Left ventricle myocardium inferior (tissue), 1 donor: ENCODE data around the gene ZYG11A. TPM values are rescaled to one million over a fixed set of nuclear protein-coding genes. Genes with fewer than 3 reads are reported as not detected.
"Not testable (repeated sequence)": the region's sequence is repeated elsewhere in the genome, so short reads cannot be mapped to it uniquely, and the experiment has no call there.

ENCODE experiments used
- DNase-seq: peaks from one replicate; pipeline ENCODE4 v3.0.0-alpha.2; 2020
- H3K27ac ChIP-seq: fragments of 200-600 bp; replicated peaks from 2 replicates; pipeline ENCODE4 v1.8.0; 2021
- H3K27me3 ChIP-seq: fragments of 200-600 bp; 2 replicates; pipeline ENCODE4 v1.8.0; 2021; ENCODE audit warnings: low read depth
- H3K36me3 ChIP-seq: fragments of 200-600 bp; 2 replicates; pipeline ENCODE4 v1.8.0; 2021
- H3K4me1 ChIP-seq: fragments of 200-600 bp; 2 replicates; pipeline ENCODE4 v1.8.0; 2021
- H3K4me3 ChIP-seq: fragments of 200-600 bp; 2 replicates; pipeline ENCODE4 v1.8.0; 2021; ENCODE audit warnings: mild to moderate bottlenecking, moderate library complexity
- H3K9me3 ChIP-seq: fragments of 200-600 bp; replicated peaks from 2 replicates; pipeline ENCODE4 v1.8.0; 2021
- CTCF ChIP-seq: fragments of 200-600 bp; IDR thresholded peaks from 2 replicates; pipeline ENCODE4 v1.8.0; 2021; ENCODE audit warnings: antibody characterized with exemption, mild to moderate bottlenecking, borderline replicate concordance
- intact Hi-C: fragments of 100-400 bp; cut with micrococcal nuclease; formaldehyde crosslinking; loops from one replicate; pipeline ENCODE4 v1.11.0; 2022
- long read RNA-seq: library from polyadenylated mRNA; unstranded; transcript quantifications from one replicate; pipeline ENCODE4 v2.0.0, GENCODE V29; 2021
- total RNA-seq: library from RNA; stranded (reverse); fragmentation: NEBNext Ultra II Directional; extraction: Animal tissue kit (Norgen Biotek cat#: 25700); gene quantifications from one replicate; pipeline ENCODE4 v1.2.1, GENCODE V29; 2021
- donor health status: DM: no; HTN: yes; CAD: no; lungs with severe emphysema.

The ZYG11A gene
- not detected for total RNA-seq
- long read RNA-seq: 0 reads

- H3K9me3 ChIP-seq: no peaks in the 10 kb centered on the region
- H3K4me3 ChIP-seq: peak within 1 kb of the TSS; percentile 64
- peak; percentile 49 for DNase-seq
These were observed at the start of gene ZYG11A for GRCh38 chr1:52842643-52843310. Gene ZYG11A, plus strand, starts transcription at chr1:52842760. Its CDS starts 124 bp downstream, at chr1:52842884.

GRCh38 chr1:52793717-52794116 is 48.8 kb upstream of the ZYG11A start:
- H3K27ac ChIP-seq, H3K4me3 ChIP-seq, H3K27me3 ChIP-seq, intact Hi-C loops, H3K4me1 ChIP-seq, DNase-seq, H3K9me3 ChIP-seq: not testable (repeated sequence)
- peaks cover 67% of the 10 kb centered on the region for H3K36me3 ChIP-seq

More at GRCh38 chr1:52842643-52843310, at the start of gene ZYG11A:
- H3K27me3 ChIP-seq: peaks cover 84% of the 10 kb centered on the region
- peak; percentile 49 for TF ChIP-seq CTCF
- no peaks in the 10 kb centered on the region for H3K36me3 ChIP-seq
- intact Hi-C loops: no loop called here
- no peak within 1 kb of the TSS for H3K27ac ChIP-seq
- peaks cover 12% of the 10 kb centered on the region for H3K4me1 ChIP-seq

GRCh38 chr1:52795464-52795863 is 47.1 kb upstream of the ZYG11A start:
- no peak for TF ChIP-seq CTCF
- H3K9me3 ChIP-seq: no peaks in the 10 kb centered on the region
- no peaks in the 10 kb centered on the region for H3K27me3 ChIP-seq
- no peak for DNase-seq
- H3K27ac ChIP-seq: peak overlapping the region; percentile 28
- peaks cover 5% of the 10 kb centered on the region for H3K4me1 ChIP-seq
- intact Hi-C loops: no loop called here
- peaks cover 52% of the 10 kb centered on the region for H3K36me3 ChIP-seq
- H3K4me3 ChIP-seq: no peak overlapping the region

GRCh38 chr1:52798331-52798730 is 44.2 kb upstream of the ZYG11A start:
- intact Hi-C loops: no loop called here
- Histone ChIP-seq H3K9me3 (no peaks in the 10 kb centered on the region), H3K36me3 (peaks cover 44% of the 10 kb centered on the region), H3K4me3 (no peak overlapping the region), H3K27me3 (no peaks in the 10 kb centered on the region), H3K4me1 (peaks cover 5% of the 10 kb centered on the region), H3K27ac (no peak overlapping the region)
- no peak for DNase-seq
- TF ChIP-seq CTCF: no peak

- peaks cover 47% of the 10 kb centered on the region for H3K36me3 ChIP-seq
- intact Hi-C loops: no loop called here
- H3K9me3 ChIP-seq: no peaks in the 10 kb centered on the region
- no peaks in the 10 kb centered on the region for H3K4me1 ChIP-seq
- no peak for DNase-seq
- TF ChIP-seq CTCF: no peak
- no peaks in the 10 kb centered on the region for H3K27me3 ChIP-seq
- H3K4me3 ChIP-seq: no peak overlapping the region
- H3K27ac ChIP-seq: no peak overlapping the region
These were observed 41.5 kb upstream of the ZYG11A start for GRCh38 chr1:52801011-52801410.

GRCh38 chr1:52804083-52804482 is 38.5 kb upstream of the ZYG11A start:
- H3K4me1 ChIP-seq, intact Hi-C loops, H3K4me3 ChIP-seq, H3K27me3 ChIP-seq, H3K27ac ChIP-seq, DNase-seq, H3K9me3 ChIP-seq: not testable (repeated sequence)
- peaks cover 45% of the 10 kb centered on the region for H3K36me3 ChIP-seq
